ENCODE data around the gene ILF3.

DNA sequence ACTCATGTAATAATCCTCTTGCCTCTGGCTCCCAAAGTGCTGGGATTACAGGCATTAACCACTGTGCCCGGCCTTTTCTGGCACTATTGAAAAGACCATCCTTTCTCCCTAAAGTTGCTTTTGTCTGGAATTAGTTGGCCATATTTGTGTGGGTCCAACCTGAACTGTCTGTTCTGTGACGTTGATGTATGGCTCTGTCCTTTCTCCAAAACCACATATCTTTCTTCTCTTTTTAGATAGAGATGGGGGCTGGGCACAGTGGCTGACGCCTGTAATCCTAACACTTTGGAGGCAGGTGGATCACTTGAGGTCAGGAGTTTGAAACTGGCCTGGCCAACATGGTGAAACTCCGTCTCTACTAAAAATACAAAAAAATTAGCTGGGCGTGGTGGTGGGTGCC lies 81.6 kb downstream of the ILF3 start:
- TF ChIP-seq, protein P1, sequence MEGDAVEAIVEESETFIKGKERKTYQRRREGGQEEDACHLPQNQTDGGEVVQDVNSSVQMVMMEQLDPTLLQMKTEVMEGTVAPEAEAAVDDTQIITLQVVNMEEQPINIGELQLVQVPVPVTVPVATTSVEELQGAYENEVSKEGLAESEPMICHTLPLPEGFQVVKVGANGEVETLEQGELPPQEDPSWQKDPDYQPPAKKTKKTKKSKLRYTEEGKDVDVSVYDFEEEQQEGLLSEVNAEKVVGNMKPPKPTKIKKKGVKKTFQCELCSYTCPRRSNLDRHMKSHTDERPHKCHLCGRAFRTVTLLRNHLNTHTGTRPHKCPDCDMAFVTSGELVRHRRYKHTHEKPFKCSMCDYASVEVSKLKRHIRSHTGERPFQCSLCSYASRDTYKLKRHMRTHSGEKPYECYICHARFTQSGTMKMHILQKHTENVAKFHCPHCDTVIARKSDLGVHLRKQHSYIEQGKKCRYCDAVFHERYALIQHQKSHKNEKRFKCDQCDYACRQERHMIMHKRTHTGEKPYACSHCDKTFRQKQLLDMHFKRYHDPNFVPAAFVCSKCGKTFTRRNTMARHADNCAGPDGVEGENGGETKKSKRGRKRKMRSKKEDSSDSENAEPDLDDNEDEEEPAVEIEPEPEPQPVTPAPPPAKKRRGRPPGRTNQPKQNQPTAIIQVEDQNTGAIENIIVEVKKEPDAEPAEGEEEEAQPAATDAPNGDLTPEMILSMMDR (IDR thresholded peaks at IDR 0.05; ENCODE audit: insufficient read depth, low read length), result no peak
- TF ChIP-seq GABPA (IDR thresholded peaks at IDR 0.05; ENCODE audit: low read depth) (no peak), POLR2AphosphoS5 (IDR thresholded peaks at IDR 0.05; ENCODE audit: low read depth) (no peak), SPI1 (IDR thresholded peaks at IDR 0.05; ENCODE audit: borderline replicate concordance, low read depth) (no peak)
- TF ChIP-seq, protein P2, sequence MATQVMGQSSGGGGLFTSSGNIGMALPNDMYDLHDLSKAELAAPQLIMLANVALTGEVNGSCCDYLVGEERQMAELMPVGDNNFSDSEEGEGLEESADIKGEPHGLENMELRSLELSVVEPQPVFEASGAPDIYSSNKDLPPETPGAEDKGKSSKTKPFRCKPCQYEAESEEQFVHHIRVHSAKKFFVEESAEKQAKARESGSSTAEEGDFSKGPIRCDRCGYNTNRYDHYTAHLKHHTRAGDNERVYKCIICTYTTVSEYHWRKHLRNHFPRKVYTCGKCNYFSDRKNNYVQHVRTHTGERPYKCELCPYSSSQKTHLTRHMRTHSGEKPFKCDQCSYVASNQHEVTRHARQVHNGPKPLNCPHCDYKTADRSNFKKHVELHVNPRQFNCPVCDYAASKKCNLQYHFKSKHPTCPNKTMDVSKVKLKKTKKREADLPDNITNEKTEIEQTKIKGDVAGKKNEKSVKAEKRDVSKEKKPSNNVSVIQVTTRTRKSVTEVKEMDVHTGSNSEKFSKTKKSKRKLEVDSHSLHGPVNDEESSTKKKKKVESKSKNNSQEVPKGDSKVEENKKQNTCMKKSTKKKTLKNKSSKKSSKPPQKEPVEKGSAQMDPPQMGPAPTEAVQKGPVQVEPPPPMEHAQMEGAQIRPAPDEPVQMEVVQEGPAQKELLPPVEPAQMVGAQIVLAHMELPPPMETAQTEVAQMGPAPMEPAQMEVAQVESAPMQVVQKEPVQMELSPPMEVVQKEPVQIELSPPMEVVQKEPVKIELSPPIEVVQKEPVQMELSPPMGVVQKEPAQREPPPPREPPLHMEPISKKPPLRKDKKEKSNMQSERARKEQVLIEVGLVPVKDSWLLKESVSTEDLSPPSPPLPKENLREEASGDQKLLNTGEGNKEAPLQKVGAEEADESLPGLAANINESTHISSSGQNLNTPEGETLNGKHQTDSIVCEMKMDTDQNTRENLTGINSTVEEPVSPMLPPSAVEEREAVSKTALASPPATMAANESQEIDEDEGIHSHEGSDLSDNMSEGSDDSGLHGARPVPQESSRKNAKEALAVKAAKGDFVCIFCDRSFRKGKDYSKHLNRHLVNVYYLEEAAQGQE (IDR thresholded peaks at IDR 0.05; ENCODE audit: insufficient replicate concordance, low read depth), result no peak
